GM19351 (cell line): ENCODE measurements around the gene CNTN4.

Source experiments
- ATAC-seq: cut with Tn5 transposase; IDR thresholded peaks from one replicate; pipeline ENCODE4 v1.9.1; 2021; ENCODE audit warnings: mild to moderate bottlenecking, moderate library complexity; ENCODE audit not compliant: unreplicated experiment

The CNTN4 gene

GRCh38 chr3:2847062-2847841, 748.6 kb downstream of the CNTN4 start:
- ATAC-seq = no peak

GRCh38 chr3:2849092-2849491, 750.4 kb downstream of the CNTN4 start:
- no peak for ATAC-seq

- ATAC-seq = no peak
Observed at GRCh38 chr3:2850701-2851100, 752.0 kb downstream of the CNTN4 start.

- no peak for ATAC-seq
Observed at GRCh38 chr3:2851361-2851760, 752.7 kb downstream of the CNTN4 start.

GRCh38 chr3:2851835-2852234, 753.2 kb downstream of the CNTN4 start:
- ATAC-seq = no peak

GRCh38 chr3:2853651-2854050, 755.0 kb downstream of the CNTN4 start:
- no peak for ATAC-seq

- ATAC-seq = no peak
Observed at GRCh38 chr3:2856138-2857133, 757.8 kb downstream of the CNTN4 start.

- ATAC-seq = no peak
Observed at GRCh38 chr3:2860626-2861025, 762.0 kb downstream of the CNTN4 start.

- ATAC-seq = no peak
Observed at GRCh38 chr3:2861120-2861519, 762.5 kb downstream of the CNTN4 start.

- no peak for ATAC-seq
Observed at GRCh38 chr3:2861920-2862319, 763.3 kb downstream of the CNTN4 start.

- no peak for ATAC-seq
Observed at GRCh38 chr3:2862366-2862765, 763.7 kb downstream of the CNTN4 start.

- ATAC-seq = no peak
Observed at GRCh38 chr3:2863127-2863526, 764.5 kb downstream of the CNTN4 start.

- ATAC-seq = no peak
Observed at GRCh38 chr3:2869905-2870304, 771.2 kb downstream of the CNTN4 start.

GRCh38 chr3:2870724-2871333, 772.2 kb downstream of the CNTN4 start:
- no peak for ATAC-seq

- no peak for ATAC-seq
Observed at GRCh38 chr3:2872884-2873283, 774.2 kb downstream of the CNTN4 start.

- no peak for ATAC-seq
Observed at GRCh38 chr3:2873986-2874385, 775.3 kb downstream of the CNTN4 start.

- no peak for ATAC-seq
Observed at GRCh38 chr3:2875699-2876098, 777.0 kb downstream of the CNTN4 start.

- no peak for ATAC-seq
Observed at GRCh38 chr3:2876362-2876761, 777.7 kb downstream of the CNTN4 start.

GRCh38 chr3:2879023-2879422, 780.4 kb downstream of the CNTN4 start:
- no peak for ATAC-seq

- no peak for ATAC-seq
Observed at GRCh38 chr3:2879587-2879986, 780.9 kb downstream of the CNTN4 start.

GRCh38 chr3:2880218-2880756, 781.6 kb downstream of the CNTN4 start:
- no peak for ATAC-seq
